Measurements from ENCODE around the gene TMTC1.

TMTC1 gene

DNA sequence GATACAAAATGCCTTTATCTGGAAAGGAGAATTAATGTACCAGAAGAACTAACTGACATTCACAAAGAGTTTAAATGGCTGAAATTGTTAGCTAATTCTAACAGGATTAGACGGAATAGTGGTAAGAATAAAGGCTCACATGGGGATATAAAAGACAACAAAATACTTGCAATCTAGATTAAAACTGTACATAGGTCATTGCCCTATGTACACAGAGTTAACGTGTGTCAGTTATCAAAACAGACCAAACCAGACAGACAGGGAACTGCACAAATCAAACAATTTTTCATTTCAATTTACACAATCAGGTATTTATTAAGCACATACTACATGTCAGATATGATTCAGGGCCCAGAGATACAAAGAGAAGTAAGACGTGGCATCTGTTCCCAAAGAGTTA, 12.6 kb downstream of the TMTC1 start:
- H3K9ac ChIP-seq (ENCODE audit: low read length) = no peak overlapping the region
- no peaks in the 10 kb centered on the region for H3K9me3 ChIP-seq (ENCODE audit: control insufficient read depth, low read length)

DNA sequence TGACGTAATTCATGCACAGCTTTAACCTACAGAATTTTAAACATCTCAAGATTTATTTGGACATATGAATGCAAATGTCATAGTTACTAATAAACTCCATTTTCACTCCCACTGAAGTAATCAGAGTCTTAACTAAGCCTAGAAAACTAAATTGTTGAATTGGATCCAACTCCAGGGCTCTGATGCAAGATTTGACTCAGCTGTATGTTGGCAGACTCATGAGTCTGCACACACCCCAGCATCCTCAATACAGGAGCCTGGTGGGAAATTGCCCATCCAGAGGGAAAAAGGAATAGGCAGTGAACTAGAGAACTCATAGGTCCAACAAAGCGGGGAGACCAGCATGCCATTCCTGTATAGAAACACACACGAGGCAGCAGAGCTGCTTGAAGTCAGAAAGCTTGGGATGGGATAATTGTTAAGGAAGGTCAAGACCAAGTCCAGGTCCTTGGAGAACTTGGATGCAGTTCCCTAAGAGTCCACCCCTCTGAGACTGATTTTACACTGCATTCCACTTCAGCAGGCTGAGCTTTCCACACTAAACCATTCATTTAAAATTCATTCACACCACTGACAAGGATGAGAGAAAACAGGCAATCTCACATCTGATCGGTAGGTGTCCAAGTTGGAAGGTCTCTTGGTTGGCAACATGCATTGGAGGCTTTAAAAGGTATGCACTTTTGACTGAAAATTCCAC, 14.4 kb downstream of the TMTC1 start:
- Histone ChIP-seq H3K27me3 (ENCODE audit: control insufficient read depth, insufficient read depth, low read length) (no peaks in the 10 kb centered on the region), H3K9me3 (ENCODE audit: control insufficient read depth, low read length) (no peaks in the 10 kb centered on the region), H3K36me3 (ENCODE audit: control insufficient read depth, insufficient read depth, low read length) (no peaks in the 10 kb centered on the region), H3K4me3 (ENCODE audit: low read length) (no peak overlapping the region), H3K9ac (ENCODE audit: low read length) (no peak overlapping the region), H3K4me1 (ENCODE audit: control insufficient read depth, insufficient read depth, low read length) (no peaks in the 10 kb centered on the region)

More for the DNA sequence above, 12.6 kb downstream of the TMTC1 start:
- no peaks in the 10 kb centered on the region for H3K36me3 ChIP-seq (ENCODE audit: control insufficient read depth, insufficient read depth, low read length)
- no peaks in the 10 kb centered on the region for H3K4me1 ChIP-seq (ENCODE audit: control insufficient read depth, insufficient read depth, low read length)
- no peak overlapping the region for H3K4me3 ChIP-seq (ENCODE audit: low read length)
- no peaks in the 10 kb centered on the region for H3K27me3 ChIP-seq (ENCODE audit: control insufficient read depth, insufficient read depth, low read length)

GRCh38 chr12:29768372-29768771, 15.4 kb downstream of the TMTC1 start:
- Histone ChIP-seq H3K4me3 (ENCODE audit: low read length) (no peak overlapping the region), H3K4me1 (ENCODE audit: control insufficient read depth, insufficient read depth, low read length) (no peaks in the 10 kb centered on the region), H3K27me3 (ENCODE audit: control insufficient read depth, insufficient read depth, low read length) (no peaks in the 10 kb centered on the region), H3K36me3 (ENCODE audit: control insufficient read depth, insufficient read depth, low read length) (no peaks in the 10 kb centered on the region), H3K9ac (ENCODE audit: low read length) (no peak overlapping the region), H3K9me3 (ENCODE audit: control insufficient read depth, low read length) (no peaks in the 10 kb centered on the region)

DNA sequence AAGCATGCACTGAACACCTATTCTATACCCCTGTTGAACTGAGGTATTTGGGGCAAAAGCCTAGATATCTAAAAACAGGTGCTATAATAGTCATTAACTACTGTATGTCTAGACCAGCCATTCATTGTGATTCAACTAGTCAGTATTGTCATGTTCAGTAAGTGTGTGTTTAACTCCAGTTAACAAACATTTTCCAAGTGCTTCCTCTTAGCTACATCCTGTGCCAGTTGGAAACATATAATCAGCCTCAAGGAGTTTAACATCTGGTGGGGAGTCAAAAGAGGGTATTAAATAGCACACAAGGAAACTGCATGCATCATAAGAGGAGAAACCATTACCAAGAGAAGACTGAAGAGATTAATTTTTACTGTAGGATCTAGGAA, 20.4 kb downstream of the TMTC1 start:
- H3K9me3 ChIP-seq (ENCODE audit: control insufficient read depth, low read length) = no peaks in the 10 kb centered on the region
- no peaks in the 10 kb centered on the region for H3K27me3 ChIP-seq (ENCODE audit: control insufficient read depth, insufficient read depth, low read length)
- H3K4me3 ChIP-seq (ENCODE audit: low read length) = no peak overlapping the region
- H3K36me3 ChIP-seq (ENCODE audit: control insufficient read depth, insufficient read depth, low read length) = no peaks in the 10 kb centered on the region
- no peaks in the 10 kb centered on the region for H3K4me1 ChIP-seq (ENCODE audit: control insufficient read depth, insufficient read depth, low read length)
- no peak overlapping the region for H3K9ac ChIP-seq (ENCODE audit: low read length)

GRCh38 chr12:29762637-29763300, 21.0 kb downstream of the TMTC1 start:
- Histone ChIP-seq H3K9ac (ENCODE audit: low read length) (no peak overlapping the region), H3K4me3 (ENCODE audit: low read length) (no peak overlapping the region), H3K4me1 (ENCODE audit: control insufficient read depth, insufficient read depth, low read length) (no peaks in the 10 kb centered on the region), H3K36me3 (ENCODE audit: control insufficient read depth, insufficient read depth, low read length) (no peaks in the 10 kb centered on the region), H3K27me3 (ENCODE audit: control insufficient read depth, insufficient read depth, low read length) (no peaks in the 10 kb centered on the region), H3K9me3 (ENCODE audit: control insufficient read depth, low read length) (no peaks in the 10 kb centered on the region)

DNA sequence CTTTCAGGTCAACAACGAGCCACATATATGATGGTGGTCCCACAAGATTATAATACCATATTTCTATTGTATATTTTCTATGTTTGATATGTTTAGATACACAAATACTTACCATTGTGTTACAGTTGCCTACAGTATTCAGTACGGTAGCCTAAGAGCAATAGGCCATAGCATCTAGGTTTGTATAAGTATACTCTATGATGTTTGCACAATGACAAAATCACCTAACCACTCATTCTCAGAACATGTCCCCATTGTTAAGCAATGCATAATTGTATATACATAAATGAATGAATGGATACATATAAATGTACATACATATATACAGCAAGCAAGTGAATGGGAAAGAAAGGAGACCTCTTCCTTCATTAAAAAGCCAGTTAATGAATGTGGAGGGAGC, 23.8 kb downstream of the TMTC1 start:
- H3K4me1 ChIP-seq (ENCODE audit: control insufficient read depth, insufficient read depth, low read length) = no peaks in the 10 kb centered on the region
- H3K27me3 ChIP-seq (ENCODE audit: control insufficient read depth, insufficient read depth, low read length) = no peaks in the 10 kb centered on the region
- H3K9ac ChIP-seq (ENCODE audit: low read length) = no peak overlapping the region
- no peaks in the 10 kb centered on the region for H3K36me3 ChIP-seq (ENCODE audit: control insufficient read depth, insufficient read depth, low read length)
- no peaks in the 10 kb centered on the region for H3K9me3 ChIP-seq (ENCODE audit: control insufficient read depth, low read length)
- H3K4me3 ChIP-seq (ENCODE audit: low read length) = no peak overlapping the region

- no peaks in the 10 kb centered on the region for H3K27me3 ChIP-seq (ENCODE audit: control insufficient read depth, insufficient read depth, low read length)
- no peaks in the 10 kb centered on the region for H3K4me1 ChIP-seq (ENCODE audit: control insufficient read depth, insufficient read depth, low read length)
- no peaks in the 10 kb centered on the region for H3K36me3 ChIP-seq (ENCODE audit: control insufficient read depth, insufficient read depth, low read length)
- H3K9ac ChIP-seq (ENCODE audit: low read length) = no peak overlapping the region
- H3K9me3 ChIP-seq (ENCODE audit: control insufficient read depth, low read length) = no peaks in the 10 kb centered on the region
- no peak overlapping the region for H3K4me3 ChIP-seq (ENCODE audit: low read length)
These were observed 26.9 kb downstream of the TMTC1 start for GRCh38 chr12:29756741-29757390.

DNA sequence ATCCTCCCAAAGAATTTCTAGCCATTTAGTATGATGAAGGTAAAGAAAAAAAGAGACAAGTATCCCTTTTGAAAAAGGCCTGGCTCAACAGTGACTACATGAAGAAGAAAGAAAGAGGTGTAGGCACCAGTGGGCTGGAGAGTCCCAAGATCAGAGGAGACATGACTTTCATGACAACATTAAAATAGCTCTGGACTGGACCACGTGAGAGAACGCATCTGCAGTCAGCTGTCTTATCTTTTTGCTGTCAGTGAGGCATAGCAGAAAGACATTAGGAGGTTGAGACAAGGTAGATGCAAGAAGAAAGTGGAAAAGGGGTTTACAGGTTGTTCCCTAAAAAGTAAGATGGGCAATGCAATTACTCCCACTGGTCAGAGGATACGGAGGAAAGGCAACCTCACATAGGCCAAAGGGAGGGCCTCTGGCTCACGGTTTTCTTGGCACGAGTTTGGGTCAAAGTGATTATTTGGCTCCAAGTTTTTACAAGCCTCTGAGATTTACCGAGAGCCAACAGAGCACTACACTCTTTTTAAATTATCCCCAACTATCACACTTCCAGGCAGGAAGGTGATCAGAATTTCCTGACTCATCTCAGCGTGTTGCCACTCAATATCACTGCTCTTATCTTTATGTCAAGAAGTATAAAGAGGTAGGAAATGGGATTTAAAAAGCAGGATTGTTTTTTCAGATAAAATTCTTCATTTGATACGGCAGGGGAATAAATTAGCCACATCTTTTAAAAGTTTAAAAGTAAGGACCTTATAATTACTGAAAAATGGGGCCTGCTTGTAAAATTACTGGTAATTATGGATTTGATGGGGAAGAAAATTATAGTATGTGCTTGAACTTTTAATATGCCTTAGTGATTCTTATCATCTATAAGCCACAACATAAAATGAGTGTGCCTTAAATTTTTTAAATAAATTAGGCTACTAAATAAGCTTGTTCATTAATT, 29.2 kb downstream of the TMTC1 start:
- Histone ChIP-seq H3K9me3 (ENCODE audit: control insufficient read depth, low read length) (no peaks in the 10 kb centered on the region), H3K4me3 (ENCODE audit: low read length) (no peak overlapping the region), H3K27me3 (ENCODE audit: control insufficient read depth, insufficient read depth, low read length) (no peaks in the 10 kb centered on the region), H3K36me3 (ENCODE audit: control insufficient read depth, insufficient read depth, low read length) (no peaks in the 10 kb centered on the region), H3K4me1 (ENCODE audit: control insufficient read depth, insufficient read depth, low read length) (no peaks in the 10 kb centered on the region), H3K9ac (ENCODE audit: low read length) (no peak overlapping the region)

GRCh38 chr12:29752121-29752520, 31.6 kb downstream of the TMTC1 start:
- no peak overlapping the region for H3K9ac ChIP-seq (ENCODE audit: low read length)
- H3K4me3 ChIP-seq (ENCODE audit: low read length) = no peak overlapping the region
- H3K36me3 ChIP-seq (ENCODE audit: control insufficient read depth, insufficient read depth, low read length) = no peaks in the 10 kb centered on the region
- no peaks in the 10 kb centered on the region for H3K4me1 ChIP-seq (ENCODE audit: control insufficient read depth, insufficient read depth, low read length)
- H3K9me3 ChIP-seq (ENCODE audit: control insufficient read depth, low read length) = no peaks in the 10 kb centered on the region
- no peaks in the 10 kb centered on the region for H3K27me3 ChIP-seq (ENCODE audit: control insufficient read depth, insufficient read depth, low read length)

GRCh38 chr12:29751676-29752075, 32.1 kb downstream of the TMTC1 start:
- H3K36me3 ChIP-seq (ENCODE audit: control insufficient read depth, insufficient read depth, low read length) = no peaks in the 10 kb centered on the region
- no peak overlapping the region for H3K4me3 ChIP-seq (ENCODE audit: low read length)
- no peak overlapping the region for H3K9ac ChIP-seq (ENCODE audit: low read length)
- H3K4me1 ChIP-seq (ENCODE audit: control insufficient read depth, insufficient read depth, low read length) = no peaks in the 10 kb centered on the region
- H3K27me3 ChIP-seq (ENCODE audit: control insufficient read depth, insufficient read depth, low read length) = no peaks in the 10 kb centered on the region
- no peaks in the 10 kb centered on the region for H3K9me3 ChIP-seq (ENCODE audit: control insufficient read depth, low read length)

DNA sequence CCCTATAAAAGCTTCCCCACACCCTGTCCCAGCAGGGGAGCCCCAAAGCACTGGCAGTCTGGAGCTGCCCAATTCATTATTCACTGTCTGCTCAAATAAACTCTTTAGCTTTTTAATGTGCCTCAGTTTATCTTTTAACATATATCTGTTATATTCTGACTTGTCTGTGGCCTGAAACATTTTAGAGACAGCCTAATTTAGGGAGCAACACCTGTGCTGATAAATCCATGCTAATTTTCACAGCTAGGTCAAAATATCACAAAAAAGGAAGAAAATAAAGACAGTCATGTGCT, 32.9 kb downstream of the TMTC1 start:
- H3K4me3 ChIP-seq (ENCODE audit: low read length) = no peak overlapping the region
- no peak overlapping the region for H3K9ac ChIP-seq (ENCODE audit: low read length)
- no peaks in the 10 kb centered on the region for H3K9me3 ChIP-seq (ENCODE audit: control insufficient read depth, low read length)
- H3K4me1 ChIP-seq (ENCODE audit: control insufficient read depth, insufficient read depth, low read length) = no peaks in the 10 kb centered on the region
- no peaks in the 10 kb centered on the region for H3K36me3 ChIP-seq (ENCODE audit: control insufficient read depth, insufficient read depth, low read length)
- H3K27me3 ChIP-seq (ENCODE audit: control insufficient read depth, insufficient read depth, low read length) = no peaks in the 10 kb centered on the region

Data from mucosa of stomach (tissue), 1 donor.